Immature natural killer cell (primary cell): ENCODE results near the gene TCF7L1. TPM values are rescaled to one million over a fixed set of nuclear protein-coding genes. Genes with fewer than 3 reads are reported as not detected.

Source experiments
- DNase-seq, 3 donors: peaks; one replicate each; pipeline ENCODE4 v3.0.0; 2022; ENCODE audit warnings: mixed read lengths in 1 of 3
- H3K27ac Mint-ChIP-seq, 6 donors: one replicate each; pipeline ENCODE4 v1.8.0; 2020; ENCODE audit warnings: mixed read lengths in 6 of 6, mild to moderate bottlenecking in 5 of 6, inconsistent platforms in 4 of 6, moderate library complexity in 3 of 6
- H3K27me3 Mint-ChIP-seq, 3 donors: one replicate each; pipeline ENCODE4 v1.8.0; 2020 to 2021; ENCODE audit warnings: low read depth in 3 of 3, mild to moderate bottlenecking in 3 of 3, mixed read lengths in 3 of 3, moderate library complexity in 3 of 3, inconsistent platforms in 1 of 3
- H3K36me3 Mint-ChIP-seq, 3 donors: one replicate each; pipeline ENCODE4 v1.8.0; 2020; ENCODE audit warnings: mixed read lengths in 3 of 3, inconsistent platforms in 2 of 3, mild to moderate bottlenecking in 2 of 3
- H3K4me1 Mint-ChIP-seq, 2 donors: one replicate each; pipeline ENCODE4 v1.8.0; 2020; ENCODE audit warnings: inconsistent platforms in 2 of 2, mild to moderate bottlenecking in 2 of 2, mixed read lengths in 2 of 2, moderate library complexity in 1 of 2
- H3K4me3 Mint-ChIP-seq, 5 donors: one replicate each; pipeline ENCODE4 v1.8.0; 2020; ENCODE audit warnings: mild to moderate bottlenecking in 5 of 5, mixed read lengths in 5 of 5, inconsistent platforms in 3 of 5, moderate library complexity in 3 of 5
- H3K9me3 Mint-ChIP-seq, 6 donors: one replicate each; pipeline ENCODE4 v1.8.0; 2020; ENCODE audit warnings: mild to moderate bottlenecking in 6 of 6, mixed read lengths in 6 of 6, inconsistent platforms in 4 of 6, moderate library complexity in 3 of 6
- polyA plus RNA-seq, 3 donors: library from polyadenylated mRNA; unstranded; fragments of 300-500 nt; fragmentation: Illumina TruSeq; gene quantifications; one replicate each; pipeline ENCODE4 v1.2.3, GENCODE V29; 2021

The TCF7L1 gene
- polyA plus RNA-seq, 3 donors from 2014 or later, result 0.12 TPM; not detected in 2

- H3K9me3 Mint-ChIP-seq, result no peaks in the 10 kb centered on the region
- H3K27me3 Mint-ChIP-seq, result peaks cover 2 to 4% (median 3%) of the 10 kb centered on the region in 3 donors
- H3K4me3 Mint-ChIP-seq, result no peak overlapping the region
- no peaks in the 10 kb centered on the region for H3K36me3 Mint-ChIP-seq
- no peak for DNase-seq
- H3K4me1 Mint-ChIP-seq, result no peaks in the 10 kb centered on the region
- H3K27ac Mint-ChIP-seq, result no peak overlapping the region
These were observed 140.8 kb downstream of the TCF7L1 start for GRCh38 chr2:85273738-85274731.

- H3K4me3 Mint-ChIP-seq, result no peak overlapping the region
- no peak for DNase-seq
- H3K36me3 Mint-ChIP-seq, result no peaks in the 10 kb centered on the region
- no peak overlapping the region for H3K27ac Mint-ChIP-seq
- peaks cover 1 to 4% (median 2%) of the 10 kb centered on the region in 3 donors for H3K27me3 Mint-ChIP-seq
- no peaks in the 10 kb centered on the region for H3K9me3 Mint-ChIP-seq
- H3K4me1 Mint-ChIP-seq, result no peaks in the 10 kb centered on the region
These were observed 142.9 kb downstream of the TCF7L1 start for GRCh38 chr2:85275984-85276540.

GRCh38 chr2:85276571-85277118, 143.5 kb downstream of the TCF7L1 start:
- Mint-ChIP-seq H3K4me1 (no peaks in the 10 kb centered on the region), H3K27ac (no peak overlapping the region), H3K4me3 (no peak overlapping the region), H3K36me3 (no peaks in the 10 kb centered on the region), H3K27me3 (peaks cover 0 to 4% (median 1%) of the 10 kb centered on the region in 3 donors), H3K9me3 (no peaks in the 10 kb centered on the region)
- DNase-seq, result no peak

GRCh38 chr2:85277416-85278158, 144.4 kb downstream of the TCF7L1 start:
- Mint-ChIP-seq H3K9me3 (no peaks in the 10 kb centered on the region), H3K36me3 (no peaks in the 10 kb centered on the region), H3K27ac (no peak overlapping the region), H3K27me3 (peaks cover 0 to 4% (median 1%) of the 10 kb centered on the region in 3 donors), H3K4me1 (no peaks in the 10 kb centered on the region), H3K4me3 (no peak overlapping the region)
- DNase-seq, result no peak

GRCh38 chr2:85278361-85278760, 145.2 kb downstream of the TCF7L1 start:
- Mint-ChIP-seq H3K27ac (no peak overlapping the region), H3K4me3 (no peak overlapping the region), H3K36me3 (no peaks in the 10 kb centered on the region), H3K9me3 (no peaks in the 10 kb centered on the region), H3K27me3 (peaks cover 0 to 2% (median 1%) of the 10 kb centered on the region in 3 donors), H3K4me1 (no peaks in the 10 kb centered on the region)
- DNase-seq, result no peak

- H3K27me3 Mint-ChIP-seq, result peaks cover 2 to 3% (median 3%) of the 10 kb centered on the region in 3 donors
- no peak overlapping the region for H3K4me3 Mint-ChIP-seq
- no peaks in the 10 kb centered on the region for H3K4me1 Mint-ChIP-seq
- H3K36me3 Mint-ChIP-seq, result no peaks in the 10 kb centered on the region
- H3K27ac Mint-ChIP-seq, result no peak overlapping the region
- no peaks in the 10 kb centered on the region for H3K9me3 Mint-ChIP-seq
- DNase-seq, result no peak
These were observed 148.4 kb downstream of the TCF7L1 start for GRCh38 chr2:85281553-85281952.

GRCh38 chr2:85282914-85283313, 149.7 kb downstream of the TCF7L1 start:
- Mint-ChIP-seq H3K27ac (no peak overlapping the region), H3K9me3 (no peaks in the 10 kb centered on the region), H3K4me3 (no peak overlapping the region), H3K36me3 (no peaks in the 10 kb centered on the region), H3K27me3 (peaks cover 2% of the 10 kb centered on the region in 3 donors), H3K4me1 (no peaks in the 10 kb centered on the region)
- DNase-seq, result no peak

- Mint-ChIP-seq H3K4me3 (no peak overlapping the region), H3K36me3 (no peaks in the 10 kb centered on the region), H3K27ac (no peak overlapping the region), H3K9me3 (no peaks in the 10 kb centered on the region), H3K27me3 (peaks cover 2% of the 10 kb centered on the region in 3 donors), H3K4me1 (no peaks in the 10 kb centered on the region)
- no peak for DNase-seq
These were observed 150.4 kb downstream of the TCF7L1 start for GRCh38 chr2:85283641-85284040.

- Mint-ChIP-seq H3K36me3 (no peaks in the 10 kb centered on the region), H3K9me3 (no peaks in the 10 kb centered on the region), H3K4me1 (peaks cover 14 to 17% of the 10 kb centered on the region in 2 donors), H3K27me3 (peaks cover 7 to 12% (median 9%) of the 10 kb centered on the region in 3 donors), H3K4me3 (no peak overlapping the region), H3K27ac (peak overlapping the region in 1 of 6 donors; percentile 10)
- no peak for DNase-seq
These were observed 153.7 kb downstream of the TCF7L1 start for GRCh38 chr2:85286918-85287317.

GRCh38 chr2:85287721-85288120, 154.5 kb downstream of the TCF7L1 start:
- Mint-ChIP-seq H3K4me3 (no peak overlapping the region), H3K4me1 (peaks cover 17% of the 10 kb centered on the region in 2 donors), H3K9me3 (no peaks in the 10 kb centered on the region), H3K27ac (no peak overlapping the region), H3K36me3 (no peaks in the 10 kb centered on the region), H3K27me3 (peaks cover 7 to 12% (median 9%) of the 10 kb centered on the region in 3 donors)
- DNase-seq, result no peak

GRCh38 chr2:85288244-85288725, 155.1 kb downstream of the TCF7L1 start:
- H3K36me3 Mint-ChIP-seq, result no peaks in the 10 kb centered on the region
- peaks cover 7 to 12% (median 9%) of the 10 kb centered on the region in 3 donors for H3K27me3 Mint-ChIP-seq
- no peak for DNase-seq
- no peaks in the 10 kb centered on the region for H3K9me3 Mint-ChIP-seq
- H3K4me1 Mint-ChIP-seq, result peaks cover 17% of the 10 kb centered on the region in 2 donors
- no peak overlapping the region for H3K27ac Mint-ChIP-seq
- H3K4me3 Mint-ChIP-seq, result no peak overlapping the region

GRCh38 chr2:85291425-85292023, 158.3 kb downstream of the TCF7L1 start:
- peak; percentile 42 to 65 (median 60) for DNase-seq
- H3K4me3 Mint-ChIP-seq, result peak overlapping the region; percentile 49 to 75 (median 68)

GRCh38 chr2:85302121-85302520, 168.9 kb downstream of the TCF7L1 start:
- DNase-seq, result no peak
- H3K27me3 Mint-ChIP-seq, result peaks cover 7 to 8% (median 8%) of the 10 kb centered on the region in 3 donors
- H3K4me1 Mint-ChIP-seq, result peaks cover 3 to 4% of the 10 kb centered on the region in 2 donors
- no peak overlapping the region for H3K27ac Mint-ChIP-seq
- no peaks in the 10 kb centered on the region for H3K36me3 Mint-ChIP-seq
- H3K4me3 Mint-ChIP-seq, result no peak overlapping the region
- H3K9me3 Mint-ChIP-seq, result no peaks in the 10 kb centered on the region

More at GRCh38 chr2:85291425-85292023, 158.3 kb downstream of the TCF7L1 start:
- H3K27ac Mint-ChIP-seq, result peak overlapping the region; percentile 81 to 93 (median 90)
- peaks cover 5 to 11% (median 7%) of the 10 kb centered on the region in 3 donors for H3K27me3 Mint-ChIP-seq
- H3K9me3 Mint-ChIP-seq, result no peaks in the 10 kb centered on the region
- peaks cover 17% of the 10 kb centered on the region in 2 donors for H3K4me1 Mint-ChIP-seq
- H3K36me3 Mint-ChIP-seq, result no peaks in the 10 kb centered on the region
